ENCODE measurements around the gene TRMT5. TPM values are rescaled to one million over a fixed set of nuclear protein-coding genes. Genes with fewer than 3 reads are reported as not detected.

TRMT5 gene
- total RNA-seq, 1 experiment from 2014 or later = 17.6 TPM

DNA sequence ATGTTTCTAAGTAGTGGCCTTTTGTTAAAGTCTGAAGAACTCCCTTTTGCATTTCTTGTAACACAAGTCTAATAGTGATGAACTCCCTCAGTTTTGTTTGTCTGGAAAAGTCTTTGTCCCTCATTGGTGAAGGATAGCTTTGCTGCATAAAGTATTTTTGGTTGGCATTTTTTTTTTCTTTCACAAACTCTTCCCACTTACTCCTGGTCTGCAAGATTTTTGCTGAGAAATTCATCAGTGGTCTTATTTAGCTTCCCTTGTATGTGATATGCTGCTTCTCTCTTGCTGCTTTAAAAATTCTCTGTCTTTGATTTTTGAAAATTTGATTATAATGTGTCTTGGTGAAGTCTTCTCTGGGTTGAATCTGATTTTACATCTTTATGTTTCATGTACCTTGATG is 22.7 kb downstream of the TRMT5 start (continued):
- TF ChIP-seq SOX15 (CRISPR knock-in tag; IDR thresholded peaks at IDR 0.05) (no peak), GTF2I (CRISPR knock-in tag; conservative IDR thresholded peaks at IDR 0.05) (no peak), NR2C2 (CRISPR knock-in tag; IDR thresholded peaks at IDR 0.05) (no peak), CBFB (CRISPR knock-in tag; IDR thresholded peaks at IDR 0.05; ENCODE audit: low read depth) (no peak), RELA (CRISPR knock-in tag; IDR thresholded peaks at IDR 0.05; ENCODE audit: borderline replicate concordance) (no peak), GRHL2 (CRISPR knock-in tag; IDR thresholded peaks at IDR 0.05; ENCODE audit: insufficient replicate concordance, severe bottlenecking) (no peak)
- TF ChIP-seq, protein P1, sequence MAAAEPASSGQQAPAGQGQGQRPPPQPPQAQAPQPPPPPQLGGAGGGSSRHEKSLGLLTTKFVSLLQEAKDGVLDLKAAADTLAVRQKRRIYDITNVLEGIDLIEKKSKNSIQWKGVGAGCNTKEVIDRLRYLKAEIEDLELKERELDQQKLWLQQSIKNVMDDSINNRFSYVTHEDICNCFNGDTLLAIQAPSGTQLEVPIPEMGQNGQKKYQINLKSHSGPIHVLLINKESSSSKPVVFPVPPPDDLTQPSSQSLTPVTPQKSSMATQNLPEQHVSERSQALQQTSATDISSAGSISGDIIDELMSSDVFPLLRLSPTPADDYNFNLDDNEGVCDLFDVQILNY (CRISPR knock-in tag; IDR thresholded peaks at IDR 0.05) = no peak
- TF ChIP-seq, protein P2, sequence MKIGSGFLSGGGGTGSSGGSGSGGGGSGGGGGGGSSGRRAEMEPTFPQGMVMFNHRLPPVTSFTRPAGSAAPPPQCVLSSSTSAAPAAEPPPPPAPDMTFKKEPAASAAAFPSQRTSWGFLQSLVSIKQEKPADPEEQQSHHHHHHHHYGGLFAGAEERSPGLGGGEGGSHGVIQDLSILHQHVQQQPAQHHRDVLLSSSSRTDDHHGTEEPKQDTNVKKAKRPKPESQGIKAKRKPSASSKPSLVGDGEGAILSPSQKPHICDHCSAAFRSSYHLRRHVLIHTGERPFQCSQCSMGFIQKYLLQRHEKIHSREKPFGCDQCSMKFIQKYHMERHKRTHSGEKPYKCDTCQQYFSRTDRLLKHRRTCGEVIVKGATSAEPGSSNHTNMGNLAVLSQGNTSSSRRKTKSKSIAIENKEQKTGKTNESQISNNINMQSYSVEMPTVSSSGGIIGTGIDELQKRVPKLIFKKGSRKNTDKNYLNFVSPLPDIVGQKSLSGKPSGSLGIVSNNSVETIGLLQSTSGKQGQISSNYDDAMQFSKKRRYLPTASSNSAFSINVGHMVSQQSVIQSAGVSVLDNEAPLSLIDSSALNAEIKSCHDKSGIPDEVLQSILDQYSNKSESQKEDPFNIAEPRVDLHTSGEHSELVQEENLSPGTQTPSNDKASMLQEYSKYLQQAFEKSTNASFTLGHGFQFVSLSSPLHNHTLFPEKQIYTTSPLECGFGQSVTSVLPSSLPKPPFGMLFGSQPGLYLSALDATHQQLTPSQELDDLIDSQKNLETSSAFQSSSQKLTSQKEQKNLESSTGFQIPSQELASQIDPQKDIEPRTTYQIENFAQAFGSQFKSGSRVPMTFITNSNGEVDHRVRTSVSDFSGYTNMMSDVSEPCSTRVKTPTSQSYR (CRISPR knock-in tag; IDR thresholded peaks at IDR 0.05) = no peak
- TF ChIP-seq, protein P3, sequence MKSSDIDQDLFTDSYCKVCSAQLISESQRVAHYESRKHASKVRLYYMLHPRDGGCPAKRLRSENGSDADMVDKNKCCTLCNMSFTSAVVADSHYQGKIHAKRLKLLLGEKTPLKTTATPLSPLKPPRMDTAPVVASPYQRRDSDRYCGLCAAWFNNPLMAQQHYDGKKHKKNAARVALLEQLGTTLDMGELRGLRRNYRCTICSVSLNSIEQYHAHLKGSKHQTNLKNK (CRISPR knock-in tag; IDR thresholded peaks at IDR 0.05) = no peak
- TF ChIP-seq, protein P4, sequence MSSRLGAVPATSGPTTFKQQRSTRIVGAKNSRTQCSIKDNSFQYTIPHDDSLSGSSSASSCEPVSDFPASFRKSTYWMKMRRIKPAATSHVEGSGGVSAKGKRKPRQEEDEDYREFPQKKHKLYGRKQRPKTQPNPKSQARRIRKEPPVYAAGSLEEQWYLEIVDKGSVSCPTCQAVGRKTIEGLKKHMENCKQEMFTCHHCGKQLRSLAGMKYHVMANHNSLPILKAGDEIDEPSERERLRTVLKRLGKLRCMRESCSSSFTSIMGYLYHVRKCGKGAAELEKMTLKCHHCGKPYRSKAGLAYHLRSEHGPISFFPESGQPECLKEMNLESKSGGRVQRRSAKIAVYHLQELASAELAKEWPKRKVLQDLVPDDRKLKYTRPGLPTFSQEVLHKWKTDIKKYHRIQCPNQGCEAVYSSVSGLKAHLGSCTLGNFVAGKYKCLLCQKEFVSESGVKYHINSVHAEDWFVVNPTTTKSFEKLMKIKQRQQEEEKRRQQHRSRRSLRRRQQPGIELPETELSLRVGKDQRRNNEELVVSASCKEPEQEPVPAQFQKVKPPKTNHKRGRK (CRISPR knock-in tag; IDR thresholded peaks at IDR 0.05; ENCODE audit: borderline replicate concordance) = no peak
- TF ChIP-seq, protein P5, sequence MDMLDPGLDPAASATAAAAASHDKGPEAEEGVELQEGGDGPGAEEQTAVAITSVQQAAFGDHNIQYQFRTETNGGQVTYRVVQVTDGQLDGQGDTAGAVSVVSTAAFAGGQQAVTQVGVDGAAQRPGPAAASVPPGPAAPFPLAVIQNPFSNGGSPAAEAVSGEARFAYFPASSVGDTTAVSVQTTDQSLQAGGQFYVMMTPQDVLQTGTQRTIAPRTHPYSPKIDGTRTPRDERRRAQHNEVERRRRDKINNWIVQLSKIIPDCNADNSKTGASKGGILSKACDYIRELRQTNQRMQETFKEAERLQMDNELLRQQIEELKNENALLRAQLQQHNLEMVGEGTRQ (CRISPR knock-in tag; IDR thresholded peaks at IDR 0.05) = no peak

DNA sequence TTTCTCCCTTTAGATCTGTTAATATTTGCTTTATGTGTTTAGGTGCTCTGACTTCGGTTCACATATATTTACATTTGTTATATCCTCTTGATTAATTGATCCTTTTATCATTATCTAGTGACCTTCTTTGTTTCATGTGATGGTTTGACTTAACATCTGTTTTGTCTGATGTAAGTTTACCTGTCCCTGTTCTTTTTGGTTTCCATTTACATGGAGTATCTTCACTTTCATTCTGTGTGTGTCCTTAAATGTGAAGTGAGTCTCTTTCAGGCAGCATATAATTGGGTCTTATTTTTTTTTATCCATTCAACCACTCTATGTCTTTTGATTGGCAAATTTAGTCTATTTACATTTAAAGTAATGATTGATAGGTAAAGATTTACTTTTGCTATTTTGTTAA is 24.2 kb downstream of the TRMT5 start:
- no peak overlapping the region for H3K4me3 Mint-ChIP-seq
- H3K9me3 Mint-ChIP-seq = peaks cover 34% of the 10 kb centered on the region
- H3K27ac Mint-ChIP-seq = no peak overlapping the region
- DNase-seq (ENCODE audit: low spot score) = no peak
- ATAC-seq = no peak
- POLR2A ChIA-PET = no interaction called here
- peaks cover 45% of the 10 kb centered on the region for H3K36me3 Mint-ChIP-seq
- CTCF ChIA-PET = no interaction called here
- no peaks in the 10 kb centered on the region for H3K27me3 Mint-ChIP-seq (ENCODE audit: low read depth)
- H3K4me1 Mint-ChIP-seq = no peaks in the 10 kb centered on the region
- no peak for TF ChIP-seq NFYB (CRISPR knock-in tag; conservative IDR thresholded peaks at IDR 0.05; ENCODE audit: low read depth)
- TF ChIP-seq ESRRA (CRISPR knock-in tag; IDR thresholded peaks at IDR 0.05; ENCODE audit: borderline replicate concordance) = no peak
- no peak for TF ChIP-seq FOXK1 (CRISPR knock-in tag; IDR thresholded peaks at IDR 0.05)
- TF ChIP-seq, protein P6, sequence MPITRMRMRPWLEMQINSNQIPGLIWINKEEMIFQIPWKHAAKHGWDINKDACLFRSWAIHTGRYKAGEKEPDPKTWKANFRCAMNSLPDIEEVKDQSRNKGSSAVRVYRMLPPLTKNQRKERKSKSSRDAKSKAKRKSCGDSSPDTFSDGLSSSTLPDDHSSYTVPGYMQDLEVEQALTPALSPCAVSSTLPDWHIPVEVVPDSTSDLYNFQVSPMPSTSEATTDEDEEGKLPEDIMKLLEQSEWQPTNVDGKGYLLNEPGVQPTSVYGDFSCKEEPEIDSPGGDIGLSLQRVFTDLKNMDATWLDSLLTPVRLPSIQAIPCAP (CRISPR knock-in tag; IDR thresholded peaks at IDR 0.05) = no peak
- TF ChIP-seq, protein P7, sequence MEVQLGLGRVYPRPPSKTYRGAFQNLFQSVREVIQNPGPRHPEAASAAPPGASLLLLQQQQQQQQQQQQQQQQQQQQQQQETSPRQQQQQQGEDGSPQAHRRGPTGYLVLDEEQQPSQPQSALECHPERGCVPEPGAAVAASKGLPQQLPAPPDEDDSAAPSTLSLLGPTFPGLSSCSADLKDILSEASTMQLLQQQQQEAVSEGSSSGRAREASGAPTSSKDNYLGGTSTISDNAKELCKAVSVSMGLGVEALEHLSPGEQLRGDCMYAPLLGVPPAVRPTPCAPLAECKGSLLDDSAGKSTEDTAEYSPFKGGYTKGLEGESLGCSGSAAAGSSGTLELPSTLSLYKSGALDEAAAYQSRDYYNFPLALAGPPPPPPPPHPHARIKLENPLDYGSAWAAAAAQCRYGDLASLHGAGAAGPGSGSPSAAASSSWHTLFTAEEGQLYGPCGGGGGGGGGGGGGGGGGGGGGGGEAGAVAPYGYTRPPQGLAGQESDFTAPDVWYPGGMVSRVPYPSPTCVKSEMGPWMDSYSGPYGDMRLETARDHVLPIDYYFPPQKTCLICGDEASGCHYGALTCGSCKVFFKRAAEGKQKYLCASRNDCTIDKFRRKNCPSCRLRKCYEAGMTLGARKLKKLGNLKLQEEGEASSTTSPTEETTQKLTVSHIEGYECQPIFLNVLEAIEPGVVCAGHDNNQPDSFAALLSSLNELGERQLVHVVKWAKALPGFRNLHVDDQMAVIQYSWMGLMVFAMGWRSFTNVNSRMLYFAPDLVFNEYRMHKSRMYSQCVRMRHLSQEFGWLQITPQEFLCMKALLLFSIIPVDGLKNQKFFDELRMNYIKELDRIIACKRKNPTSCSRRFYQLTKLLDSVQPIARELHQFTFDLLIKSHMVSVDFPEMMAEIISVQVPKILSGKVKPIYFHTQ (CRISPR knock-in tag; IDR thresholded peaks at IDR 0.05) = no peak
- TF ChIP-seq SOX15 (CRISPR knock-in tag; IDR thresholded peaks at IDR 0.05) = no peak
- TF ChIP-seq, protein P3 (CRISPR knock-in tag; IDR thresholded peaks at IDR 0.05) = no peak
- TF ChIP-seq, protein P8, sequence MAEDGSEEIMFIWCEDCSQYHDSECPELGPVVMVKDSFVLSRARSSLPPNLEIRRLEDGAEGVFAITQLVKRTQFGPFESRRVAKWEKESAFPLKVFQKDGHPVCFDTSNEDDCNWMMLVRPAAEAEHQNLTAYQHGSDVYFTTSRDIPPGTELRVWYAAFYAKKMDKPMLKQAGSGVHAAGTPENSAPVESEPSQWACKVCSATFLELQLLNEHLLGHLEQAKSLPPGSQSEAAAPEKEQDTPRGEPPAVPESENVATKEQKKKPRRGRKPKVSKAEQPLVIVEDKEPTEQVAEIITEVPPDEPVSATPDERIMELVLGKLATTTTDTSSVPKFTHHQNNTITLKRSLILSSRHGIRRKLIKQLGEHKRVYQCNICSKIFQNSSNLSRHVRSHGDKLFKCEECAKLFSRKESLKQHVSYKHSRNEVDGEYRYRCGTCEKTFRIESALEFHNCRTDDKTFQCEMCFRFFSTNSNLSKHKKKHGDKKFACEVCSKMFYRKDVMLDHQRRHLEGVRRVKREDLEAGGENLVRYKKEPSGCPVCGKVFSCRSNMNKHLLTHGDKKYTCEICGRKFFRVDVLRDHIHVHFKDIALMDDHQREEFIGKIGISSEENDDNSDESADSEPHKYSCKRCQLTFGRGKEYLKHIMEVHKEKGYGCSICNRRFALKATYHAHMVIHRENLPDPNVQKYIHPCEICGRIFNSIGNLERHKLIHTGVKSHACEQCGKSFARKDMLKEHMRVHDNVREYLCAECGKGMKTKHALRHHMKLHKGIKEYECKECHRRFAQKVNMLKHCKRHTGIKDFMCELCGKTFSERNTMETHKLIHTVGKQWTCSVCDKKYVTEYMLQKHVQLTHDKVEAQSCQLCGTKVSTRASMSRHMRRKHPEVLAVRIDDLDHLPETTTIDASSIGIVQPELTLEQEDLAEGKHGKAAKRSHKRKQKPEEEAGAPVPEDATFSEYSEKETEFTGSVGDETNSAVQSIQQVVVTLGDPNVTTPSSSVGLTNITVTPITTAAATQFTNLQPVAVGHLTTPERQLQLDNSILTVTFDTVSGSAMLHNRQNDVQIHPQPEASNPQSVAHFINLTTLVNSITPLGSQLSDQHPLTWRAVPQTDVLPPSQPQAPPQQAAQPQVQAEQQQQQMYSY (CRISPR knock-in tag; IDR thresholded peaks at IDR 0.05) = no peak
- no peak for TF ChIP-seq RELA (CRISPR knock-in tag; IDR thresholded peaks at IDR 0.05; ENCODE audit: borderline replicate concordance)
- TF ChIP-seq, protein P9, sequence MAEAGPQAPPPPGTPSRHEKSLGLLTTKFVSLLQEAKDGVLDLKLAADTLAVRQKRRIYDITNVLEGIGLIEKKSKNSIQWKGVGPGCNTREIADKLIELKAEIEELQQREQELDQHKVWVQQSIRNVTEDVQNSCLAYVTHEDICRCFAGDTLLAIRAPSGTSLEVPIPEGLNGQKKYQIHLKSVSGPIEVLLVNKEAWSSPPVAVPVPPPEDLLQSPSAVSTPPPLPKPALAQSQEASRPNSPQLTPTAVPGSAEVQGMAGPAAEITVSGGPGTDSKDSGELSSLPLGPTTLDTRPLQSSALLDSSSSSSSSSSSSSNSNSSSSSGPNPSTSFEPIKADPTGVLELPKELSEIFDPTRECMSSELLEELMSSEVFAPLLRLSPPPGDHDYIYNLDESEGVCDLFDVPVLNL (CRISPR knock-in tag; IDR thresholded peaks at IDR 0.05; ENCODE audit: borderline replicate concordance, low read depth) = no peak

Data from WTC11 (cell line).